ENCODE data around the gene THSD7A.

DNA sequence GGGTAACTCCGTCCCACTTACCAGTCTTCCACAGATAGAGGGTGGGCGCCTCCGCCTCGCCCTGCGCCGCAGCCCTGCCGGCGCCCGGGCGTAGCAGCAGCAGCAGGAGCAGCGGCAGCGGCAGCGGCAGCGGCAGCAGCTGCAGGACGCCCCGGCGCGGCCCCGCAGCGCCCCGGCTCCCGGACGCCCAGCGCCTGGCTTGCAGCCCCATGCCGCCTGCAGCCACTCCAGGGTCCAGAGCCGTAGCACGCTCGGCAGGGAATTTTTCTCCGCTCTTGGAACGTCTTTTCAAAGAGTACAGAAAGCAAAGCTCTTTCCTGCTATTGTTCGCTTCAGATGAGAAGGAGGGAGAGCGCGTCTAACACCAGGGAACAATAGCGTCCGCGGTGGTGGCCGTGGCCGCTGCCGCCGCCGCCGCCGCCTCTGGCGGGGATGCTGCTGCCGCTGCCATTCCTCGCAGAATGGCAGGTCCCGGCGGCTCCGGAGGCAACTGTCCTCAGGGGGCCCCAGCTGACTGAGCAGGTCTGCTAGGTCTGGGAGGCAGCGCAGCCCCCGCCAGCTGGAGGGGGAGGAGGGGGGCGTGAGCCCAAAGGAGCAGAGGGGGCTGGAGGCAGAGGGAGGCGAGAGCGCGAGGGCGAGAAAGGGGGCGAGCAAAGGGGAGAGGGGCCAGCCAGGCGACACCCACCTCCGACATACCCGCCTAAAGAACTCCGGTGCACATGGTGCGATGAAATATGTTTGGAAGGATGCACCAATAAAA is at the start of gene THSD7A:
- TF ChIP-seq TAF1 (IDR thresholded peaks at IDR 0.05; ENCODE audit: borderline replicate concordance, low read depth, low read length) (no peak), POLR2A (IDR thresholded peaks at IDR 0.05; ENCODE audit: low read depth, low read length) (no peak)

All from GM12892 (cell line).